Endothelial cell of umbilical vein (primary cell): ENCODE data around the gene ASS1. TPM values are rescaled to one million over a fixed set of nuclear protein-coding genes. Genes with fewer than 3 reads are reported as not detected.

Experiments used
- BruUV-seq: library from RNA; stranded (reverse); fragments of 400-500 nt; replicated peaks from 2 replicates; lab custom pipeline; 2021; lab: Mats Ljungman, UMichigan
- CTCF ChIA-PET: fragments of 300-600, 350-600 bp; sonication (Branson Sonifier 250); formaldehyde crosslinking; loops from one replicate; lab custom pipeline; 2021; ENCODE audit warnings: antibody characterized with exemption, inconsistent platforms; lab: Charles Lee
- POLR2A ChIA-PET: fragments of 300-600, 350-600 bp; sonication (Branson Sonifier 250); formaldehyde crosslinking; loops from one replicate; lab custom pipeline; 2021; ENCODE audit warnings: antibody characterized with exemption, inconsistent platforms; lab: Charles Lee
- DNase-seq: peaks from one replicate; pipeline ENCODE4 v3.0.0-alpha.2; 2011; ENCODE audit warnings: low read depth, low spot score
- FAIRE-seq: peaks from 2 replicates; lab custom pipeline; 2011; peaks lifted over from hg19 to GRCh38; lab: Jason Lieb, UNC
- H2AFZ ChIP-seq: 2 replicates; pipeline ENCODE4 v1.6.0; 2012; ENCODE audit warnings: low read depth, low read length, control low read depth, inconsistent platforms
- H3K27ac ChIP-seq: 2 replicates; pipeline ENCODE4 v1.5.1; 2011; ENCODE audit warnings: low read depth, mild to moderate bottlenecking, control low read depth, low read length, moderate library complexity; ENCODE audit not compliant: insufficient read depth
- H3K27me3 ChIP-seq, 2 experiments: 2 replicates each; pipeline versions ENCODE4 v1.6.0 to v1.6.1; 2011; ENCODE audit warnings: low read length in 2 of 2, mixed read lengths in 1 of 2; ENCODE audit not compliant: control insufficient read depth in 2 of 2, insufficient read depth in 2 of 2
- H3K36me3 ChIP-seq, 2 experiments: 2 replicates in 1 of 2; 3 replicates in 1 of 2; pipeline ENCODE4 v1.5.1; 2011; ENCODE audit warnings: low read length in 2 of 2, mild to moderate bottlenecking in 1 of 2, moderate library complexity in 1 of 2; ENCODE audit not compliant: control insufficient read depth in 2 of 2, insufficient read depth in 2 of 2; ENCODE audit errors: extremely low read depth in 1 of 2
- H3K4me1 ChIP-seq: 3 replicates; pipeline ENCODE4 v1.5.1; 2011; ENCODE audit warnings: mild to moderate bottlenecking, low read length; ENCODE audit not compliant: control insufficient read depth, insufficient read depth; ENCODE audit errors: extremely low read depth
- H3K4me2 ChIP-seq: 2 replicates; pipeline ENCODE4 v1.6.1; 2011; ENCODE audit warnings: low read length, control low read depth, mixed read lengths; ENCODE audit not compliant: insufficient read depth
- H3K4me3 ChIP-seq, 3 experiments: fragments of 200-600 bp in 1 of 3; sonication (generic), shearing (Covaris generic) in 1 of 3; replicated peaks in 1 of 3; 2 replicates each; pipeline ENCODE4 v1.5.1; 2011 to 2016; ENCODE audit warnings: control low read depth in 3 of 3, low read length in 3 of 3, mild to moderate bottlenecking in 2 of 3, inconsistent platforms in 1 of 3, low read depth in 1 of 3, moderate library complexity in 1 of 3; ENCODE audit not compliant: insufficient read depth in 1 of 3
- H3K79me2 ChIP-seq: 2 replicates; pipeline ENCODE4 v1.6.0; 2012; ENCODE audit warnings: low read length, inconsistent platforms; ENCODE audit not compliant: control insufficient read depth, insufficient read depth
- H3K9ac ChIP-seq: replicated peaks from 2 replicates; pipeline ENCODE3; 2011; ENCODE audit warnings: low read length, control low read depth; ENCODE audit not compliant: insufficient read depth; ENCODE audit errors: extremely low read depth
- H3K9me1 ChIP-seq: replicated peaks from 3 replicates; pipeline ENCODE4 v1.6.0; 2011; ENCODE audit warnings: mild to moderate bottlenecking, low read length; ENCODE audit not compliant: control insufficient read depth, insufficient read depth; ENCODE audit errors: extremely low read depth
- H3K9me3 ChIP-seq: replicated peaks from 2 replicates; pipeline ENCODE4 v1.5.1; 2012; ENCODE audit warnings: low read length, inconsistent platforms; ENCODE audit not compliant: control insufficient read depth, insufficient read depth
- H4K20me1 ChIP-seq: replicated peaks from 2 replicates; pipeline ENCODE3; 2011; ENCODE audit warnings: mild to moderate bottlenecking, low read length; ENCODE audit not compliant: control insufficient read depth, insufficient read depth; ENCODE audit errors: extremely low read depth
- EZH2 ChIP-seq: IDR thresholded peaks from 2 replicates; pipeline ENCODE4 v1.6.1; 2012; ENCODE audit warnings: borderline replicate concordance, low read depth, mild to moderate bottlenecking, moderate library complexity, low read length, inconsistent platforms; ENCODE audit not compliant: severe bottlenecking
- FOS ChIP-seq: IDR thresholded peaks from 2 replicates; pipeline ENCODE4 v1.6.1; 2011; ENCODE audit warnings: mild to moderate bottlenecking, low read length, moderate library complexity, borderline replicate concordance; ENCODE audit not compliant: insufficient read depth
- GATA2 ChIP-seq: IDR thresholded peaks from 2 replicates; pipeline ENCODE4 v1.7.0; 2011; ENCODE audit warnings: low read depth, mild to moderate bottlenecking, moderate library complexity, mixed read lengths, low read length; ENCODE audit not compliant: insufficient read length, insufficient read depth
- JUN ChIP-seq: IDR thresholded peaks from 2 replicates; pipeline ENCODE4 v1.6.1; 2011; ENCODE audit warnings: borderline replicate concordance, low read depth; ENCODE audit not compliant: insufficient read length, insufficient read depth
- MAX ChIP-seq: IDR thresholded peaks from 2 replicates; pipeline ENCODE4 v1.6.1; 2011; ENCODE audit not compliant: insufficient read depth, insufficient read length
- MYC ChIP-seq: IDR thresholded peaks from one replicate; pipeline ENCODE4 v1.6.1; 2011; ENCODE audit warnings: mild to moderate bottlenecking, low read depth, low read length
- POLR2A ChIP-seq: IDR thresholded peaks from 2 replicates; pipeline ENCODE4 v1.6.1; 2012; ENCODE audit warnings: low read depth, mild to moderate bottlenecking, control low read depth, low read length
- POLR2AphosphoS5 ChIP-seq: IDR thresholded peaks from 2 replicates; pipeline ENCODE4 v1.6.1; 2012; ENCODE audit warnings: low read depth, mild to moderate bottlenecking, control low read depth, low read length, moderate library complexity; ENCODE audit not compliant: insufficient read depth
- dilution Hi-C: fragments of 300-500 bp; cut with MboI; formaldehyde crosslinking; loops from one replicate; pipeline ENCODE4 v1.15.0; 2019; ENCODE audit warnings: low sequenced_read_pairs; ENCODE audit not compliant: extremely low pct_ligation_motif_present
- intact Hi-C: fragments of 100-400 bp; cut with micrococcal nuclease; formaldehyde crosslinking; loops from one replicate; pipeline ENCODE4 v1.10.0; 2022
- polyA plus RNA-seq, 4 experiments: library from polyadenylated mRNA; depleted of rRNA in 3 of 4; stranded (reverse) in 3 of 4; unstranded in 1 of 4; fragments of >200 nt; gene quantifications; 2 replicates each; pipeline versions ENCODE4 v1.2.1 to v1.2.3, GENCODE V29; 2011 to 2012; ENCODE audit warnings: missing spikeins in 1 of 4
- total RNA-seq: library from RNA; stranded (reverse); gene quantifications from 2 replicates; pipeline ENCODE4 v1.2.3, GENCODE V29; 2021
- TF ChIP-seq, protein P1 (sequence below), 2 donors: IDR thresholded peaks; 1 replicate in 1 of 2; 2 replicates in 1 of 2; pipeline ENCODE4 v1.5.1; 2011; ENCODE audit warnings: low read length in 2 of 2, mild to moderate bottlenecking in 2 of 2, moderate library complexity in 2 of 2, control low read depth in 1 of 2, inconsistent platforms in 1 of 2, low read depth in 1 of 2; ENCODE audit not compliant: insufficient read depth in 1 of 2; ENCODE audit errors: extremely low read depth in 1 of 2

The ASS1 gene
- total and polyA plus RNA-seq, 2 donors (not counting 3 experiments of a cell fraction or from before 2014, with no cell fraction given) = 3.6 to 12.4 TPM

GRCh38 chr9:130482463-130482862 is 37.7 kb downstream of the ASS1 start:
- TF ChIP-seq MYC = no peak
- TF ChIP-seq, protein P1, sequence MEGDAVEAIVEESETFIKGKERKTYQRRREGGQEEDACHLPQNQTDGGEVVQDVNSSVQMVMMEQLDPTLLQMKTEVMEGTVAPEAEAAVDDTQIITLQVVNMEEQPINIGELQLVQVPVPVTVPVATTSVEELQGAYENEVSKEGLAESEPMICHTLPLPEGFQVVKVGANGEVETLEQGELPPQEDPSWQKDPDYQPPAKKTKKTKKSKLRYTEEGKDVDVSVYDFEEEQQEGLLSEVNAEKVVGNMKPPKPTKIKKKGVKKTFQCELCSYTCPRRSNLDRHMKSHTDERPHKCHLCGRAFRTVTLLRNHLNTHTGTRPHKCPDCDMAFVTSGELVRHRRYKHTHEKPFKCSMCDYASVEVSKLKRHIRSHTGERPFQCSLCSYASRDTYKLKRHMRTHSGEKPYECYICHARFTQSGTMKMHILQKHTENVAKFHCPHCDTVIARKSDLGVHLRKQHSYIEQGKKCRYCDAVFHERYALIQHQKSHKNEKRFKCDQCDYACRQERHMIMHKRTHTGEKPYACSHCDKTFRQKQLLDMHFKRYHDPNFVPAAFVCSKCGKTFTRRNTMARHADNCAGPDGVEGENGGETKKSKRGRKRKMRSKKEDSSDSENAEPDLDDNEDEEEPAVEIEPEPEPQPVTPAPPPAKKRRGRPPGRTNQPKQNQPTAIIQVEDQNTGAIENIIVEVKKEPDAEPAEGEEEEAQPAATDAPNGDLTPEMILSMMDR (IDR thresholded peaks at IDR 0.05; ENCODE audit: extremely low read depth in 1 of 2, insufficient read depth in 1 of 2, low read depth in 1 of 2, low read length in 2 of 2) = no peak
- TF ChIP-seq JUN = no peak
- no peak for TF ChIP-seq MAX
- no peak for TF ChIP-seq FOS
- DNase-seq (no peak), FAIRE-seq (no peak)
- no peak overlapping the region for H3K4me3 ChIP-seq
- H4K20me1 ChIP-seq = no peaks in the 10 kb centered on the region
- no peak overlapping the region for H2AFZ ChIP-seq
- BruUV-seq = no TSS peak
- no peaks in the 10 kb centered on the region for H3K9me1 ChIP-seq
- ChIA-PET POLR2A (no interaction called here), CTCF (no interaction called here)
- H3K27ac ChIP-seq = no peak overlapping the region
- no peak overlapping the region for H3K9ac ChIP-seq
- dilution Hi-C loops (no loop called here), intact Hi-C loops (no loop called here)
- no peaks in the 10 kb centered on the region for H3K36me3 ChIP-seq
- no peaks in the 10 kb centered on the region for H3K27me3 ChIP-seq
- H3K4me2 ChIP-seq = no peak overlapping the region
- no peaks in the 10 kb centered on the region for H3K9me3 ChIP-seq
- no peaks in the 10 kb centered on the region for H3K79me2 ChIP-seq
- H3K4me1 ChIP-seq = no peaks in the 10 kb centered on the region

GRCh38 chr9:130483371-130483971 is 38.7 kb downstream of the ASS1 start:
- H4K20me1 ChIP-seq = no peaks in the 10 kb centered on the region
- H3K27me3 ChIP-seq = no peaks in the 10 kb centered on the region
- no TSS peak for BruUV-seq
- TF ChIP-seq MAX (no peak), EZH2 (no peak), GATA2 (no peak), JUN (no peak), MYC (no peak), FOS (no peak), POLR2AphosphoS5 (no peak), POLR2A (no peak)
- TF ChIP-seq, protein P1 (IDR thresholded peaks at IDR 0.05; ENCODE audit: extremely low read depth in 1 of 2, insufficient read depth in 1 of 2, low read depth in 1 of 2, low read length in 2 of 2) = no peak
- H3K27ac ChIP-seq = no peak overlapping the region
- H3K79me2 ChIP-seq = no peaks in the 10 kb centered on the region
- dilution Hi-C loops = no loop called here
- intact Hi-C loops = no loop called here
- no peak overlapping the region for H3K4me3 ChIP-seq
- ChIA-PET POLR2A (no interaction called here), CTCF (no interaction called here)
- FAIRE-seq (no peak), DNase-seq (no peak)
- no peaks in the 10 kb centered on the region for H3K9me1 ChIP-seq
- no peaks in the 10 kb centered on the region for H3K9me3 ChIP-seq
- H3K36me3 ChIP-seq = no peaks in the 10 kb centered on the region
- no peak overlapping the region for H3K9ac ChIP-seq
- no peaks in the 10 kb centered on the region for H3K4me1 ChIP-seq
- no peak overlapping the region for H3K4me2 ChIP-seq
- H2AFZ ChIP-seq = no peak overlapping the region
